Suprapubic skin (tissue), 4 donors: ENCODE data around the gene SMAP2.

ENCODE experiments used
- EP300 ChIP-seq: sonication (generic); formaldehyde crosslinking; IDR thresholded peaks from one replicate; pipeline ENCODE4 v1.6.1; 2017; ENCODE audit warnings: antibody characterized with exemption
- POLR2A ChIP-seq, 2 donors: fragments of 450-650 bp; IDR thresholded peaks; one replicate each; pipeline ENCODE4 v1.6.1; 2017; ENCODE audit warnings: antibody characterized with exemption in 2 of 2, mild to moderate bottlenecking in 2 of 2, moderate library complexity in 2 of 2
- POLR2AphosphoS5 ChIP-seq, 3 donors: sonication (generic); formaldehyde crosslinking; IDR thresholded peaks; one replicate each; pipeline ENCODE4 v1.6.1; 2017; ENCODE audit warnings: antibody characterized with exemption in 3 of 3
- TF ChIP-seq, protein P1 (sequence below), 2 donors: fragments of 200-600 bp in 1 of 2; fragments of 450-650 bp in 1 of 2; sonication (generic) in 1 of 2; IDR thresholded peaks; one replicate each; pipeline ENCODE4 v1.5.1; 2016 to 2019; ENCODE audit warnings: antibody characterized with exemption in 2 of 2, mild to moderate bottlenecking in 1 of 2, moderate library complexity in 1 of 2

DNA sequence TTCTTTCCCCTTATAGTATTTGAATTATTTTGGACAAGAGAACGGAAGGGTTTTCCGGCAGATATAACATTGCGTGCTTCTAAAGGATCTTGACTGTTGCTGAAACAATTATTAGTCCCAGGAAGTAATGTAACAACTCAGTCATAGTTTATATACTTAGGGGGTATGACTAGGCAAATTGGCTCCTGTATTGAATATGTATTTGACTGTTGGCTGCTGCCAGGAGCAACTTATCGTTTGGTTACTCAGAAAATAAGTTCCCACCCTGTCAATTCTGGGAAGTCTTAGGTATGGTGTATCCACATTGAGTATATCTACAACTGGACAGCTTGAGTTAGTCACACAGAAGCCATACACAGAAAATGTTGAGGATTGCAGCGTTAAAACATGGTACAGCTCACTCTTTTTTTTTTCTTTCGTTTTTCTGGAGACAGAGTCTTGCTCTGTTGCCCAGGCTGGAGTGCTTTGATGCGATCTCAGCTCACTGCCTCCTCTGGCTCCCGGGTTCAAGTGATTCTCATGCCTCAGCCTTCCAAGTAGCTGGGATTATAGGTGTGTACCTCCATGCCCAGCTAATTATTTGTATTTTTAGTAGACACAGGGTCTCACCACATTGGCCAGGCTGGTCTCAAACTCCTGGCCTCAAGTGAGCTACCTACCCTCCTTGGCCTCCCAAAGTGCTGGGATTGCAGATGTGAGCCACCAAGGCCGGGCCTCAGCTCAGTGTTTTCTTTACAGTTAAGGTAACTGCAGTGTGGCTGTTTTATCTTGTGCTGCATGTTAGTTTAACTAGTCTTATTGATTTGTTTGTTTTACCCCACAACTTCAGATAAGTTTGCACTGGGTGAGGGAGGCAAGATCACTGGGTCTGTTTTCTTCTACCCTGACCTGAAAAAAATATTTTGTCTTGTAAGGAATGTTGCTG, 10.2 kb downstream of the SMAP2 start:
- TF ChIP-seq EP300 (no peak), POLR2AphosphoS5 (IDR thresholded peaks at IDR 0.05) (no peak), POLR2A (IDR thresholded peaks at IDR 0.05) (no peak)
- TF ChIP-seq, protein P1, sequence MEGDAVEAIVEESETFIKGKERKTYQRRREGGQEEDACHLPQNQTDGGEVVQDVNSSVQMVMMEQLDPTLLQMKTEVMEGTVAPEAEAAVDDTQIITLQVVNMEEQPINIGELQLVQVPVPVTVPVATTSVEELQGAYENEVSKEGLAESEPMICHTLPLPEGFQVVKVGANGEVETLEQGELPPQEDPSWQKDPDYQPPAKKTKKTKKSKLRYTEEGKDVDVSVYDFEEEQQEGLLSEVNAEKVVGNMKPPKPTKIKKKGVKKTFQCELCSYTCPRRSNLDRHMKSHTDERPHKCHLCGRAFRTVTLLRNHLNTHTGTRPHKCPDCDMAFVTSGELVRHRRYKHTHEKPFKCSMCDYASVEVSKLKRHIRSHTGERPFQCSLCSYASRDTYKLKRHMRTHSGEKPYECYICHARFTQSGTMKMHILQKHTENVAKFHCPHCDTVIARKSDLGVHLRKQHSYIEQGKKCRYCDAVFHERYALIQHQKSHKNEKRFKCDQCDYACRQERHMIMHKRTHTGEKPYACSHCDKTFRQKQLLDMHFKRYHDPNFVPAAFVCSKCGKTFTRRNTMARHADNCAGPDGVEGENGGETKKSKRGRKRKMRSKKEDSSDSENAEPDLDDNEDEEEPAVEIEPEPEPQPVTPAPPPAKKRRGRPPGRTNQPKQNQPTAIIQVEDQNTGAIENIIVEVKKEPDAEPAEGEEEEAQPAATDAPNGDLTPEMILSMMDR (IDR thresholded peaks at IDR 0.05): no peak
